Right lung (tissue), 5 donors: ENCODE results near the gene TESK2. TPM values are rescaled to one million over a fixed set of nuclear protein-coding genes. Genes with fewer than 3 reads are reported as not detected.
"Not testable (repeated sequence)": the region's sequence is repeated elsewhere in the genome, so short reads cannot be mapped to it uniquely, and the experiment has no call there.

Experiments used
- DNase-seq, 2 donors: peaks; one replicate each; pipeline ENCODE4 v3.0.0-alpha.2; 2013
- polyA plus RNA-seq, 5 donors: library from polyadenylated mRNA; unstranded; fragments of 120-200 nt; gene quantifications; one replicate each; pipeline versions ENCODE4 v1.2.1 to v1.2.3, GENCODE V29; 2013; ENCODE audit warnings: inconsistent platforms in 1 of 5, low replicate concordance in 1 of 5; ENCODE audit not compliant: insufficient read length in 5 of 5, insufficient read depth in 1 of 5

Gene TESK2
- polyA plus RNA-seq, 5 donors: 8.6 to 10.7 (median 9.2) TPM

GRCh38 chr1:45477646-45478045 lies 13.3 kb downstream of the TESK2 start:
- no peak for DNase-seq

- DNase-seq: not testable (repeated sequence)
Observed at GRCh38 chr1:45474194-45474593, 16.8 kb downstream of the TESK2 start.

GRCh38 chr1:45473302-45473701 lies 17.7 kb downstream of the TESK2 start:
- DNase-seq: no peak

GRCh38 chr1:45470306-45470798 lies 20.6 kb downstream of the TESK2 start:
- no peak for DNase-seq

GRCh38 chr1:45467353-45467752 lies 23.6 kb downstream of the TESK2 start:
- DNase-seq: not testable (repeated sequence)

GRCh38 chr1:45465277-45465676 lies 25.7 kb downstream of the TESK2 start:
- DNase-seq: no peak

- DNase-seq: no peak
Observed at GRCh38 chr1:45458894-45459293, 32.1 kb downstream of the TESK2 start.

- DNase-seq: no peak
Observed at GRCh38 chr1:45456531-45456930, 34.4 kb downstream of the TESK2 start.

- DNase-seq: no peak
Observed at GRCh38 chr1:45455162-45455561, 35.8 kb downstream of the TESK2 start.

GRCh38 chr1:45454464-45454863 lies 36.5 kb downstream of the TESK2 start:
- DNase-seq: no peak

- DNase-seq: no peak
Observed at GRCh38 chr1:45452503-45452902, 38.5 kb downstream of the TESK2 start.

GRCh38 chr1:45448357-45448756 lies 42.6 kb downstream of the TESK2 start:
- DNase-seq: no peak

- no peak for DNase-seq
Observed at GRCh38 chr1:45446950-45447672, 43.9 kb downstream of the TESK2 start.

- no peak for DNase-seq
Observed at GRCh38 chr1:45446530-45446929, 44.4 kb downstream of the TESK2 start.

- DNase-seq: no peak
Observed at GRCh38 chr1:45444609-45445131, 46.3 kb downstream of the TESK2 start.

GRCh38 chr1:45443580-45444446 lies 47.1 kb downstream of the TESK2 start:
- no peak for DNase-seq

- DNase-seq: no peak
Observed at GRCh38 chr1:45442272-45442671, 48.7 kb downstream of the TESK2 start.

- no peak for DNase-seq
Observed at GRCh38 chr1:45437323-45437722, 53.6 kb downstream of the TESK2 start.

- no peak for DNase-seq
Observed at GRCh38 chr1:45430490-45430889, 60.5 kb downstream of the TESK2 start.

GRCh38 chr1:45429561-45430159 lies 61.3 kb downstream of the TESK2 start:
- no peak for DNase-seq

- no peak for DNase-seq
Observed at GRCh38 chr1:45423906-45424678, 66.9 kb downstream of the TESK2 start.
